Gastrocnemius medialis (tissue), 4 donors: Measurements from ENCODE around the gene KCNJ15.

Experiments used
- CTCF ChIP-seq, 5 experiments: fragments of 450-650 bp in 3 of 5; fragments of 200-600 bp in 2 of 5; sonication (generic) in 2 of 5; IDR thresholded peaks in 4 of 5; conservative IDR thresholded peaks in 1 of 5; 1 replicate in 4 of 5; 2 replicates in 1 of 5; pipeline ENCODE4 v1.5.1; 2016 to 2019; ENCODE audit warnings: antibody characterized with exemption in 5 of 5, mild to moderate bottlenecking in 3 of 5, moderate library complexity in 3 of 5
- POLR2A ChIP-seq, 2 donors: fragments of 450-650 bp; IDR thresholded peaks; one replicate each; pipeline ENCODE4 v1.6.1; 2017; ENCODE audit warnings: antibody characterized with exemption in 2 of 2, mild to moderate bottlenecking in 2 of 2, moderate library complexity in 2 of 2

GRCh38 chr21:38308532-38309119, 51.8 kb downstream of the KCNJ15 start:
- TF ChIP-seq POLR2A (IDR thresholded peaks at IDR 0.05) (no peak), CTCF (IDR thresholded peaks at IDR 0.05 in 4 of 5, conservative IDR thresholded peaks at IDR 0.05 in 1 of 5) (no peak)
